OCI-LY7 (cell line): ENCODE data around the gene ZNF792. TPM values are rescaled to one million over a fixed set of nuclear protein-coding genes. Genes with fewer than 3 reads are reported as not detected.
"Not testable (repeated sequence)": the region's sequence is repeated elsewhere in the genome, so short reads cannot be mapped to it uniquely, and the experiment has no call there.

ENCODE experiments used
- BruUV-seq: library from RNA; stranded (reverse); fragments of 400-500 nt; replicated peaks from 2 replicates; lab custom pipeline; 2021; lab: Mats Ljungman, UMichigan
- CTCF ChIA-PET: fragments of 300-600 bp; sonication (Branson Sonifier 250); formaldehyde crosslinking; loops from one replicate; lab custom pipeline; 2022; ENCODE audit warnings: antibody characterized with exemption; ENCODE audit not compliant: unreplicated experiment; lab: Charles Lee
- POLR2A ChIA-PET: fragments of 300-600 bp; sonication (Branson Sonifier 250); formaldehyde crosslinking; loops from one replicate; lab custom pipeline; 2022; ENCODE audit warnings: antibody characterized with exemption; lab: Charles Lee
- DNase-seq: peaks from one replicate; pipeline ENCODE4 v3.0.0-alpha.2; 2015; ENCODE audit warnings: low spot score
- H2AFZ ChIP-seq: fragments of 200-600 bp; sonication (generic), shearing (Covaris generic); 2 replicates; pipeline ENCODE4 v1.6.1; 2014; ENCODE audit warnings: mild to moderate bottlenecking, antibody characterized with exemption, low read length, moderate library complexity
- H3K27ac ChIP-seq: fragments of 200-600 bp; sonication (generic); 2 replicates; pipeline ENCODE4 v1.5.1; 2014; ENCODE audit warnings: mixed run types, low read depth, mild to moderate bottlenecking, moderate library complexity, low read length, inconsistent platforms; ENCODE audit not compliant: poor library complexity, severe bottlenecking
- H3K36me3 ChIP-seq: fragments of 200-600 bp; sonication (generic); 2 replicates; pipeline ENCODE4 v1.6.1; 2014; ENCODE audit warnings: mild to moderate bottlenecking, antibody characterized with exemption, low read length, moderate library complexity, mixed read lengths; ENCODE audit not compliant: insufficient read depth
- H3K4me1 ChIP-seq: fragments of 200-600 bp; sonication (generic); 2 replicates; pipeline ENCODE4 v1.5.1; 2014; ENCODE audit warnings: mild to moderate bottlenecking, low read length; ENCODE audit not compliant: insufficient read depth, poor library complexity, severe bottlenecking
- H3K4me2 ChIP-seq: fragments of 200-600 bp; sonication (generic); 2 replicates; pipeline ENCODE4 v1.6.1; 2014; ENCODE audit warnings: mild to moderate bottlenecking, low read length
- H3K4me3 ChIP-seq: fragments of 200-600 bp; sonication (generic); 2 replicates; pipeline ENCODE4 v1.5.1; 2014; ENCODE audit warnings: mild to moderate bottlenecking, low read depth, low read length; ENCODE audit not compliant: poor library complexity, severe bottlenecking
- H3K79me2 ChIP-seq: fragments of 200-600 bp; sonication (generic); 2 replicates; pipeline ENCODE4 v1.6.1; 2016; ENCODE audit warnings: low read depth, mild to moderate bottlenecking, low read length, moderate library complexity, mixed read lengths; ENCODE audit not compliant: insufficient read depth
- H3K9me2 ChIP-seq: fragments of 200-600 bp; sonication (generic); 2 replicates; pipeline ENCODE4 v1.6.1; 2016; ENCODE audit warnings: mild to moderate bottlenecking, low read length, mixed read lengths; ENCODE audit not compliant: insufficient read depth
- H3K9me3 ChIP-seq: fragments of 200-600 bp; sonication (generic); 2 replicates; pipeline ENCODE4 v1.6.1; 2014; ENCODE audit warnings: mild to moderate bottlenecking, mixed run types, low read length, mixed read lengths
- H4K20me1 ChIP-seq: fragments of 200-600 bp; sonication (generic); 2 replicates; pipeline ENCODE4 v1.6.1; 2014; ENCODE audit warnings: mild to moderate bottlenecking, antibody characterized with exemption, low read length, moderate library complexity, mixed read lengths; ENCODE audit not compliant: insufficient read depth
- CTCF ChIP-seq: fragments of 200-600 bp; sonication (generic); conservative IDR thresholded peaks from 2 replicates; pipeline ENCODE4 v1.5.1; 2014; ENCODE audit warnings: mild to moderate bottlenecking, antibody characterized with exemption, low read length, moderate library complexity, mixed read lengths
- EZH2phosphoT487 ChIP-seq: fragments of 200-600 bp; sonication (generic); IDR thresholded peaks from 2 replicates; pipeline ENCODE4 v1.6.1; 2018; ENCODE audit warnings: low read depth, borderline replicate concordance, mild to moderate bottlenecking, mixed run types, antibody characterized with exemption, low read length, moderate library complexity, mixed read lengths
- intact Hi-C: fragments of 100-400 bp; cut with micrococcal nuclease; formaldehyde crosslinking; loops from one replicate; pipeline ENCODE4 v1.10.0; 2022; ENCODE audit not compliant: unreplicated experiment
- total RNA-seq, 2 experiments: library from RNA; depleted of rRNA in 1 of 2; stranded (reverse); fragments of >200 nt in 1 of 2; shearing (Covaris generic) in 1 of 2; gene quantifications; 2 replicates each; pipeline ENCODE4 v1.2.3, GENCODE V29; 2014 to 2022

The ZNF792 gene
- total RNA-seq, 2 experiments from 2014 or later = 8.0 to 9.5 TPM

- Histone ChIP-seq H3K9me3 (peaks cover 17% of the 10 kb centered on the region), H3K4me1 (peaks cover 8% of the 10 kb centered on the region), H4K20me1 (no peaks in the 10 kb centered on the region), H3K4me3 (no peak overlapping the region), H3K4me2 (no peak overlapping the region), H3K9me2 (no peaks in the 10 kb centered on the region), H2AFZ (no peak overlapping the region), H3K27ac (no peak overlapping the region), H3K36me3 (no peaks in the 10 kb centered on the region), H3K79me2 (peaks cover 9% of the 10 kb centered on the region; the same call in 1 of the 2 replicates)
- no peak for DNase-seq
- TF ChIP-seq CTCF (no peak), EZH2phosphoT487 (no peak)
- intact Hi-C loops = no loop called here
- BruUV-seq = no TSS peak
- ChIA-PET POLR2A (no interaction called here), CTCF (no interaction called here)
Observed at GRCh38 chr19:34967551-34967950, 3.5 kb upstream of the ZNF792 start.

GRCh38 chr19:34965505-34965904 lies 1.5 kb upstream of the ZNF792 start:
- H3K36me3 ChIP-seq, BruUV-seq, H2AFZ ChIP-seq, POLR2A ChIA-PET, DNase-seq, H3K4me2 ChIP-seq, H3K9me2 ChIP-seq, CTCF ChIA-PET, intact Hi-C loops, H3K4me3 ChIP-seq, H3K27ac ChIP-seq, H4K20me1 ChIP-seq: not testable (repeated sequence)
- peaks cover 19% of the 10 kb centered on the region for H3K4me1 ChIP-seq
- peaks cover 17% of the 10 kb centered on the region for H3K9me3 ChIP-seq
- peaks cover 16% of the 10 kb centered on the region; the same call in 1 of the 2 replicates for H3K79me2 ChIP-seq

- Histone ChIP-seq H3K9me3 (peaks cover 17% of the 10 kb centered on the region), H3K36me3 (peaks cover 6% of the 10 kb centered on the region; the same call in 1 of the 2 replicates), H3K4me2 (peak overlapping the region; percentile 84), H3K4me1 (peaks cover 19% of the 10 kb centered on the region), H2AFZ (peak overlapping the region; percentile 96), H3K79me2 (peaks cover 16% of the 10 kb centered on the region; the same call in 1 of the 2 replicates), H3K9me2 (no peaks in the 10 kb centered on the region), H3K27ac (no peak overlapping the region), H3K4me3 (peak overlapping the region; percentile 88), H4K20me1 (no peaks in the 10 kb centered on the region)
- CTCF ChIA-PET = no interaction called here
- BruUV-seq = no TSS peak
- no peak for DNase-seq
- POLR2A ChIA-PET = no interaction called here
- no peak for TF ChIP-seq CTCF
- no peak for TF ChIP-seq EZH2phosphoT487
- intact Hi-C loops = no loop called here
Observed at GRCh38 chr19:34964598-34964997, 569 bp upstream of the ZNF792 start.
